ENCODE data around the gene TIPIN. TPM values are rescaled to one million over a fixed set of nuclear protein-coding genes. Genes with fewer than 3 reads are reported as not detected.
A peak's percentile ranks its signal among the peaks of the same experiment; 100 is the strongest.

The TIPIN gene
- total RNA-seq, 4 donors from 2014 or later: 2.2 to 4.0 (median 2.5) TPM; not detected in 1

DNA sequence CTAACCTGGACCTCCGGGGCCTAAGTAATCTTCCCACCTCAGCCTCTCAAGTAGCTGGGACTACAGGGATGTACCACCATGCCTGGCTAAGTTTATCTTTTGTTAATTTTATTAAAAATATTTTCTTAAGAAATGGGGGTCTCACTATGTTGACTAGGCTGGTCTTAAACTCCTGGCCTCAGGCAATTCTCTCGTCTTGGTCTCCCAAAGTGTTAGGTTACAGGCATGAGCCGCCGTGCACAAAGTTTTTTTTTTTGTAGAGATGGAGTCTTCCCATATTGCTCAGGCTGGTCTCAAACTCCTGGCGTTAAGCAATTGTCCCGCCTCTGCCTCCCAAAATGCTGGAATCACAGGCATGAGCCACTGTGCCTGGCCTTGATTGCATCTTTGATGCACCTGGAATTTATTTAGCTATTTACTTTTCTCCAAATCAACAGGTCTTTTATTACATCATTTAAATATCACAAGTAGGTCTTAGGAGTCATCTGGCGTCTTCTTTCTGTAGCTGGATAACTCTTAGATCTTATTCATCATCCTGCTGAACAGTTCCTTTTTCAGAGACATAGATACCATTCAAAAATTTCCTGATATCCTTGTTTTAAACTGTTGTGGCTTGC lies 22.4 kb upstream of the TIPIN start:
- H3K36me3 ChIP-seq: no peaks in the 10 kb centered on the region
- H3K9me3 ChIP-seq: peaks cover 2 to 7% of the 10 kb centered on the region in 2 donors
- TF ChIP-seq POLR2AphosphoS5 (IDR thresholded peaks at IDR 0.05) (no peak), EP300 (IDR thresholded peaks at IDR 0.05; ENCODE audit: low read depth) (no peak), POLR2A (IDR thresholded peaks at IDR 0.05) (no peak)
- TF ChIP-seq, protein P1, sequence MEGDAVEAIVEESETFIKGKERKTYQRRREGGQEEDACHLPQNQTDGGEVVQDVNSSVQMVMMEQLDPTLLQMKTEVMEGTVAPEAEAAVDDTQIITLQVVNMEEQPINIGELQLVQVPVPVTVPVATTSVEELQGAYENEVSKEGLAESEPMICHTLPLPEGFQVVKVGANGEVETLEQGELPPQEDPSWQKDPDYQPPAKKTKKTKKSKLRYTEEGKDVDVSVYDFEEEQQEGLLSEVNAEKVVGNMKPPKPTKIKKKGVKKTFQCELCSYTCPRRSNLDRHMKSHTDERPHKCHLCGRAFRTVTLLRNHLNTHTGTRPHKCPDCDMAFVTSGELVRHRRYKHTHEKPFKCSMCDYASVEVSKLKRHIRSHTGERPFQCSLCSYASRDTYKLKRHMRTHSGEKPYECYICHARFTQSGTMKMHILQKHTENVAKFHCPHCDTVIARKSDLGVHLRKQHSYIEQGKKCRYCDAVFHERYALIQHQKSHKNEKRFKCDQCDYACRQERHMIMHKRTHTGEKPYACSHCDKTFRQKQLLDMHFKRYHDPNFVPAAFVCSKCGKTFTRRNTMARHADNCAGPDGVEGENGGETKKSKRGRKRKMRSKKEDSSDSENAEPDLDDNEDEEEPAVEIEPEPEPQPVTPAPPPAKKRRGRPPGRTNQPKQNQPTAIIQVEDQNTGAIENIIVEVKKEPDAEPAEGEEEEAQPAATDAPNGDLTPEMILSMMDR (IDR thresholded peaks at IDR 0.05): no peak
- H3K4me3 ChIP-seq: no peak overlapping the region
- no peaks in the 10 kb centered on the region for H3K4me1 ChIP-seq
- in situ Hi-C loops (cut with MboI; ENCODE audit: low pct_ligation_motif_present in 1 of 4, low pct_unique_long_range_greater_than_20kb in 1 of 4, low sequenced_read_pairs in 3 of 4) (loop anchor here in 1 of 4 donors (25.0 kb wide), 1 partner anchor 108 kb away; the partner anchor contains the start of gene SNAPC5), intact Hi-C loops (cut with DNase I; ENCODE audit: low total_unique reads) (no loop called here)
- WGBS, 2 donors (ENCODE audit: low coverage in 1 of 2): 84 to 94% methylated on average over 6 to 7 of the region's 7 CpGs
- H3K27ac ChIP-seq: no peak overlapping the region
- H3K27me3 ChIP-seq: no peaks in the 10 kb centered on the region
- no peak for DNase-seq

DNA sequence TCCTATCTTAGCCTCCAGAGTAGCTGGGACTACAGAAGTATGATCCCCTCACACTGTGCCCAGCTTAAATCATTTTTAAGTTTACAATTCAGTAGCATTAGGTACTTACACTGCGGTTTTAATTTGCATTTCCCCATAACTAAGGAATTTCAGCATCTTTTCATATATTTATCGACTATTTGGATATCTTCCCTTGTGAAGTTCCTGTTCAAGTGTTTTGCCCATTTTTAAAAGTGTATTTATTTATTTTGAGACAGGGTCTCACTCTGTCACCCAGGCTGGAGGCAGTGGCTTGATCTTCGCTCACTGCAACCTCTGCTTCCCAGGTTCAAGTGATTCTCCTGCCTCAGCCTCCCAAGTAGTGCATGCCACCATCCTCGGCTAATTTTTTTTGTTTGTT lies 17.7 kb upstream of the TIPIN start:
- Histone ChIP-seq H3K27ac (no peak overlapping the region), H3K4me3 (no peak overlapping the region), H3K4me1 (peaks cover 0 to 7% (median 0%) of the 10 kb centered on the region in 4 donors), H3K36me3 (no peaks in the 10 kb centered on the region), H3K9me3 (peaks cover 4 to 7% of the 10 kb centered on the region in 2 donors), H3K27me3 (no peaks in the 10 kb centered on the region)
- in situ Hi-C loops (cut with MboI; ENCODE audit: low pct_ligation_motif_present in 1 of 4, low pct_unique_long_range_greater_than_20kb in 1 of 4, low sequenced_read_pairs in 3 of 4) (no loop called here), intact Hi-C loops (cut with DNase I; ENCODE audit: low total_unique reads) (no loop called here)
- TF ChIP-seq EP300 (IDR thresholded peaks at IDR 0.05; ENCODE audit: low read depth) (no peak), POLR2AphosphoS5 (IDR thresholded peaks at IDR 0.05) (no peak), POLR2A (IDR thresholded peaks at IDR 0.05) (no peak)
- TF ChIP-seq, protein P1 (IDR thresholded peaks at IDR 0.05): no peak
- no peak for DNase-seq
- WGBS, 2 donors (ENCODE audit: low coverage in 1 of 2): 79 to 94% methylated on average over 2 to 4 of the region's 4 CpGs

DNA sequence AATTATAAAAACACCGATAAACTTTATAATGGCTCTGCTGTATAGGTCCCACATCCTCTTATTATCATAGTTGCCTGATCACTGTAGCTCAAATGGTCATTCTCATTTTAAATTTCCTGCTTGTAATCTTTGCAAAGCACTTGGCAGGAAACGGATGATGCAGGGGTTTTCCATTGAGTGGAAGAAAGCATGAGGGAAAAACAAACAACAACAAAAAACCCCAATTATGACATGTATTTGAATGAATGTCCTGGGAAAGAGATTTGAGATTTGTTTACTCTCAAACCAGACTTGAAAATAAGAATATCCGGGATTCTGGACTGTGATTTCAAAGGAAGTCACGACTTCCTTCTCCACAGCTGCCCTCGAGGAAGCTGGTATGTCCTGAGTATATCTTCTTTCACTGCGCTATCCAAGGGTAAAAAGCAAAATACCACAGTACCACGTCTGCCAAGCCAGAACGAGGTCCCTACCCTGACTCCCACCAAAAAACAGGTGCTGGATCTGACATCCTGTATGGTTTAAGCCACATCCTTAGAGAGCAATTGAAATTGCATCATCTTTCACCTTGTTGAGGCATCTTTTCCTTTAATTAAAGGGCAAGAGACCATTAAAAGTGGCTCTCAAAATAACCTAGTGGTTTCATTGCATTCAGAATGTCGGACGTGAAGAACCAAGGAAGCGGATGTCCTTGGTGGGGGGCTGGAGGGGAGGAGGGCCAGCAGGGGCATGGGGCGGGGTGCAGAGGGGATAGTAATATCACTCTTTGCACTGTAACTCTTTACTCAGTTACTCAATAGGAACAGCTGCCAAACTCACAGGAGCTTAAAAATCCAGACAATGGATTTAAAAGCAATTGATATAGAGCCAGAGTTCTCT lies 13.5 kb upstream of the TIPIN start:
- Histone ChIP-seq H3K27ac (peak overlapping the region; percentile 55 to 80 (median 63)), H3K4me3 (peak overlapping the region in 3 of 4 donors; percentile 19 to 35 (median 20)), H3K27me3 (no peaks in the 10 kb centered on the region), H3K36me3 (no peaks in the 10 kb centered on the region), H3K4me1 (peaks cover 0 to 7% (median 0%) of the 10 kb centered on the region in 4 donors), H3K9me3 (peaks cover 4 to 7% of the 10 kb centered on the region in 2 donors)
- in situ Hi-C loops (cut with MboI; ENCODE audit: low pct_ligation_motif_present in 1 of 4, low pct_unique_long_range_greater_than_20kb in 1 of 4, low sequenced_read_pairs in 3 of 4): no loop called here
- TF ChIP-seq POLR2AphosphoS5 (IDR thresholded peaks at IDR 0.05): peak in 1 of 3 donors; percentile 29
- TF ChIP-seq, protein P1 (IDR thresholded peaks at IDR 0.05): no peak
- no peak for TF ChIP-seq POLR2A (IDR thresholded peaks at IDR 0.05)
- no peak for DNase-seq
- WGBS, 2 donors (ENCODE audit: low coverage in 1 of 2): 18 to 31% methylated on average over 9 to 12 of the region's 12 CpGs
- intact Hi-C loops (cut with DNase I; ENCODE audit: low total_unique reads): no loop called here

DNA sequence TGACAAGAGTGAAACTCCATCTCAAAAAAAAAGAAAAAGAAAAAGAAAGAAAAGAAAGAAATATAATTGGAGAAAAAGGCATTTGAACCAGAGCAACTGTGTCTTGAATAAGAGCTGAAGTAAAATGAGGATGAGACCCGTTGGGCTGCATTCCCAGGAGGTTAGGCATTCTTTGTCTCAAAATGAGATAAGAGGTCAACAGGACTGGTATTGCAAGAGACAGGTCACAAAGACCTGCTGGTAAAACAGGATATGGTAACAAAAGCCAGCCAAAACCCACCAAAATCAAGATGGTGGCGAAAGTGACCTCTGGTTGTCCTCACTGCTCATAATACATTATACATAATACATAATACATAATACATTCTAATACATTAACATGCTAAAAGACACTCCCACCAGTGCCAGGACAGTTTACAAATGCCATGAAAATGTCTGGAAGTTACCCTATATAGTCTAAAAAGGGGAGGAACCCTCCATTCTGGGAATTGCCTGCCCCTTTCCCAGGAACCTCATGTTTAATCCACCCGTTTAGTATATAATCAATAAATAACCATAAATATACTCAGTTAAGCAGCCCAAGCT lies 8.6 kb upstream of the TIPIN start:
- intact Hi-C loops (cut with DNase I; ENCODE audit: low total_unique reads): no loop called here
- H3K4me3 ChIP-seq: no peak overlapping the region
- WGBS, 2 donors (ENCODE audit: low coverage in 1 of 2): 88 to 98% methylated on average over 3 of the region's 3 CpGs
- H3K9me3 ChIP-seq: no peaks in the 10 kb centered on the region
- H3K36me3 ChIP-seq: no peaks in the 10 kb centered on the region
- TF ChIP-seq POLR2AphosphoS5 (IDR thresholded peaks at IDR 0.05): no peak
- TF ChIP-seq EP300 (IDR thresholded peaks at IDR 0.05; ENCODE audit: low read depth): no peak
- no peak for TF ChIP-seq POLR2A (IDR thresholded peaks at IDR 0.05)
- TF ChIP-seq, protein P1 (IDR thresholded peaks at IDR 0.05): no peak
- peaks cover 0 to 6% (median 0%) of the 10 kb centered on the region in 4 donors for H3K4me1 ChIP-seq
- in situ Hi-C loops (cut with MboI; ENCODE audit: low pct_ligation_motif_present in 1 of 4, low pct_unique_long_range_greater_than_20kb in 1 of 4, low sequenced_read_pairs in 3 of 4): no loop called here
- no peak for DNase-seq
- no peaks in the 10 kb centered on the region for H3K27me3 ChIP-seq
- no peak overlapping the region for H3K27ac ChIP-seq

All from transverse colon (tissue), 4 donors.